Measurements from ENCODE around the gene FAM76A.
"Not testable (repeated sequence)": the region's sequence is repeated elsewhere in the genome, so short reads cannot be mapped to it uniquely, and the experiment has no call there.

The FAM76A gene

GRCh38 chr1:27795601-27796000, 69.8 kb downstream of the FAM76A start:
- no peak for DNase-seq (ENCODE audit: low spot score)
- H3K27ac ChIP-seq = no peak overlapping the region
- no peak for TF ChIP-seq CTCF (IDR thresholded peaks at IDR 0.05)
- H3K4me3 ChIP-seq = no peak overlapping the region

GRCh38 chr1:27804791-27805190, 79.0 kb downstream of the FAM76A start:
- Histone ChIP-seq H3K27ac (no peak overlapping the region), H3K4me3 (no peak overlapping the region)
- no peak for TF ChIP-seq CTCF (IDR thresholded peaks at IDR 0.05)
- no peak for DNase-seq (ENCODE audit: low spot score)

- no peak for DNase-seq (ENCODE audit: low spot score)
- TF ChIP-seq CTCF (IDR thresholded peaks at IDR 0.05) = no peak
Observed at GRCh38 chr1:27806758-27807157, 81.0 kb downstream of the FAM76A start.

GRCh38 chr1:27807385-27807784, 81.6 kb downstream of the FAM76A start:
- Histone ChIP-seq H3K4me3 (no peak overlapping the region), H3K27ac (no peak overlapping the region)
- TF ChIP-seq CTCF (IDR thresholded peaks at IDR 0.05) = no peak

More at GRCh38 chr1:27806758-27807157, 81.0 kb downstream of the FAM76A start:
- no peak overlapping the region for H3K27ac ChIP-seq
- no peak overlapping the region for H3K4me3 ChIP-seq

DNA sequence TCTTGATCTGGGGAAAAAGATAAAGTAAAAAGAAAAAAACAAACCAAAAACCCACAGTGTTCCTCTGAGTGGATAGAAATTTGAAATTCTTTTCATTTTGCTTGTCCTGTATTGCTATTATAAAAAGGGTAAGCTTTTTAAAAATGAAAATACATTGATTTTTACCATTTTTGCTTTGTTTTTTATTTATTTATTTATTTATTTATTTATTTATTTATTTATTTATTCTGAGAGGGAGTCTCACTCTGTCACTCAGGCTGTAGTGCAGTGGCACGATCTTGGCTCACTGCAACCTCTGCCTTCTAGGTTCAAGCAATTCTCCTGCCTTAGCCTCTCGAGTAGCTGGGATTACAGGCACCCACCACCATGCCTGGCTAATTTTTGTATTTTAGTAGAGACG, 82.4 kb downstream of the FAM76A start:
- H3K27ac ChIP-seq; DNase-seq (ENCODE audit: low spot score); H3K4me3 ChIP-seq: not testable (repeated sequence)

More at GRCh38 chr1:27807385-27807784, 81.6 kb downstream of the FAM76A start:
- no peak for DNase-seq (ENCODE audit: low spot score)

- no peak for TF ChIP-seq CTCF (IDR thresholded peaks at IDR 0.05)
- DNase-seq (ENCODE audit: low spot score) = no peak
- no peak overlapping the region for H3K27ac ChIP-seq
- H3K4me3 ChIP-seq = no peak overlapping the region
Observed at GRCh38 chr1:27809883-27810282, 84.1 kb downstream of the FAM76A start.

DNA sequence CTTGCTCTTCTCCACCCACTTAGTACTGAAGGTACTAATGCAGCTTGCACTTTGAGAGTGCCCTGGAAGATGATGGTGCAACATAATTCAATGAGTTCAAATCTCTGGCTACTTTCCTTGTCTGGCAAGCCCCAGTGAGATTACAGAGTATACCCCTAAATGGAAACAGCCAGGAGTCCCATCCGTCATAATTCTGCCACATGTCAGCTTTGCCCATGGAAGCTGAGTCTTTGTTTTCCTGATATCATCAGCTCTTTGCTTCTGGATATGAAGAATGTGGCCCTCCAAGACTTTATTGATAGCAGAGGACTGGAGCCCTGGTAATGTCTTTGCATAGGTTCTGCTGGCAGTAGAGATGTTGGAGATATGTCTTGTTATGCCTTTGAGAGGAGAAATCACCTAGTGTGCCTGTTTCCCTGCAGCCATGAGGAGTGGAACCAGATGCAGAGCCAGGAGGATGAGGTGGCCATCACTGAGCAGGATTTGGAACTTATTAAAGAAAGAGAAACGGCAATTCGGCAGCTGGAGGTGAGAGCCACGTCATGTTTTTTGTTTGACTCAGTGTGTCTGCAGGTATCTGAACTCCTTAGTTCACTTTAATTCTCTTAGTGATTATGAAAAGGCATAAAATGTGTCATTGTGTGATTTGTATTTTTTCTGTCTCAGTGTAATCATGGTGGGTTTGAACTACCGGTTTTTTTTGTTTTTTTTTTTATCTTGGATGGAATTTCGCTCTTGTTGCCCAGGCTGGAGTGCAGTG, 86.2 kb downstream of the FAM76A start:
- no peak for DNase-seq (ENCODE audit: low spot score)
- TF ChIP-seq CTCF (IDR thresholded peaks at IDR 0.05) = no peak
- H3K27ac ChIP-seq = no peak overlapping the region
- no peak overlapping the region for H3K4me3 ChIP-seq
